ENCODE measurements around the gene EPHA6.

Gene EPHA6

DNA sequence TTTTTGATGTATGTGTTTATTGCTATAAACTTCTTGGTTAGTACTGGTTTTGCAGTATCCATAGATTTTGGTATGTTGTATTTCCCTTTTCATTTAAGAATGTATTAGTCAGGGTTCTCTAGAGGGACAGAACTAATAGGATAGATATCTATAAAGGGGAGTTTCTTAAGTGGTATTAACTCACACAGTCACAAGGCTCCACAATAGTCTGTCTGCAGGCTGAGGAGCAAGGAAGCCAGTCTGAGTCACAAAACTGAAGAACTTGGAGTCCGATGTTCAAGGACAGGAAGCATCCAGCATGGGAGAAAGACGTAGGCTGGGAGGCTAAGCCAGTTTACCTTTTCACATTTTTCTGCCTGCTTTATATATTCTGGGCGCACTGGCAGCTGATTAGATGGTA, 958.5 kb downstream of the EPHA6 start:
- no peak for DNase-seq (ENCODE audit: low read depth in 1 of 2, low spot score in 1 of 2)

DNA sequence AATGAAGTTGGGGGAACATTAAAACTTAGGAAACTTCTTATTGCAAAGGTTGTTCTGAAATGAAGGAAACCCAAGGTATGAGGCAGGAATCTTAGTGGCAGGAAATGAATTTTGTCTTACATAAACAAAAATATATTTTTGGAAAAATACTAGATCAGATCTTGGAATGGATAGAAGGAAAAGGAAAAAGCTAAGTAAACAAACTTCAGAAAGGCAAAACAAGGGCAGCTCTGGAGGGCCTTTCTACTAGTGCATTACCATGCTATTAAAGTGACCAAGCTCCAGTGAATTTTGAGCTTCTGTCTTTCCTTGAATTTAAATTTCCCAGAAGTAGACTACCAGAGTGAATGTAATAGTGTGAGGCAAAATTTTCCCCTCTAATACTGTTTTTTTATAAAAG, 963.8 kb downstream of the EPHA6 start:
- DNase-seq (ENCODE audit: low read depth in 1 of 2, low spot score in 1 of 2), result no peak

DNA sequence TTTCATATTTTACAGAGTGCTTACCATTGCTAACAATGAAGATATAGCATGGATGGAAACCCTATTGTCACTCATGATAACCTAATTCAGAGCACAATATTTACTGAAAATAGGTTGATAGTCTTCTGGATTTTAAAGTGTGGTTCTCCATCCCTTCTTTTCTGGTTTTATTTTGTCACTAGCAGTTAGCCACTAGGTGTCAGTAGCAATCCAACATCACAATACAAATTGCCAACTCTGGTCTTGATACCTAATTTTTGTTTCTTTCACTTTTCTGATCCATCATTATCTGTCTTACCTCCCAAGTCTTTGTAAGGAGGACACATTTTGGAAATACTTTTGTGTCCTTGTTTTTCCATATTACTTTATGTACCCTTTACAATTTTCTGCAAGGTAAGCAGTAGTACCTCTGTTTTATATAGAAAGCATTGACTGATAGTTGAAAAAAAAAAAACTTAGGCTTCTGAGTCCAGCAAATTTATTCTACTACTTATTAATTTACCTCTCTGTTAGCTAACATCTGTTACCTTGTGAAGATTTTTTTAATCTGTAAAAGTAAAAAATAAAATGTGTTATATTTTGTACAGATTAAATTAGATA, 979.1 kb downstream of the EPHA6 start:
- DNase-seq (ENCODE audit: low read depth in 1 of 2, low spot score in 1 of 2), result no peak

DNA sequence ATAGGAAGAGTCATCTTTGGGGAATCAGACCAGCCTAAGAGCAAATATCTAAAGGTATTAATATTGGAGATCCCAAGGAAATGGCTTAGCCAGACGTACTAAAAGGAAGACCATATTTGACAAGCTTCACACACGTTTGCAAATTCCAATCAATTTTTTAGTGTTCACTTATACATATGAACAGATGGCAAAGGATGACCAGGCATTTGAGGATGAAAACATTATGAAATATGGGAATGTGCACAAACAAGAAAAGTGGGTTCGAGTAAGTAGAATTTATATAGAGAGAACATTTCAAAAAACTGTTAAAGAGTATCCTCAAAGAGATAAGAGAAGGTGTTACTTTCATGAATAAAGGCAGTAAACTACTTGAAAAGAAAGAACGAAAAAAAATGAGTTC, 981.6 kb downstream of the EPHA6 start:
- DNase-seq (ENCODE audit: low read depth in 1 of 2, low spot score in 1 of 2), result no peak
